GM12891 (cell line): ENCODE results near the gene TPP2.
A peak's percentile ranks its signal among the peaks of the same experiment; 100 is the strongest.

Source experiments
- DNase-seq: peaks from one replicate; pipeline ENCODE4 v3.0.0; 2011; ENCODE audit warnings: low spot score; ENCODE audit not compliant: insufficient read length
- FAIRE-seq: peaks from 2 replicates; lab custom pipeline; 2011; peaks lifted over from hg19 to GRCh38; lab: Jason Lieb, UNC
- PAX5 ChIP-seq: IDR thresholded peaks from 2 replicates; pipeline ENCODE4 v1.6.1; 2011; ENCODE audit warnings: low read length, moderate library complexity, mild to moderate bottlenecking; ENCODE audit not compliant: insufficient read depth, severe bottlenecking
- POLR2A ChIP-seq: IDR thresholded peaks from 2 replicates; pipeline ENCODE4 v1.6.1; 2011; ENCODE audit warnings: low read depth, low read length, control low read depth
- POLR2AphosphoS5 ChIP-seq: IDR thresholded peaks from 2 replicates; pipeline ENCODE4 v1.6.1; 2011; ENCODE audit warnings: low read depth, low read length, control low read depth
- POU2F2 ChIP-seq: IDR thresholded peaks from 2 replicates; pipeline ENCODE4 v1.6.1; 2011; ENCODE audit warnings: low read depth, mild to moderate bottlenecking, control low read depth, low read length, moderate library complexity
- SPI1 ChIP-seq: IDR thresholded peaks from 2 replicates; pipeline ENCODE4 v1.6.1; 2011; ENCODE audit warnings: low read depth, low read length, control low read depth
- TAF1 ChIP-seq: IDR thresholded peaks from 2 replicates; pipeline ENCODE4 v1.6.1; 2011; ENCODE audit warnings: low read depth, low read length, control low read depth

Gene TPP2

GRCh38 chr13:102610296-102610895 is 13.6 kb downstream of the TPP2 start:
- FAIRE-seq (no peak), DNase-seq (no peak)
- TF ChIP-seq TAF1: no peak
- no peak for TF ChIP-seq PAX5
- no peak for TF ChIP-seq POLR2A
- no peak for TF ChIP-seq POLR2AphosphoS5
- TF ChIP-seq SPI1: no peak
- no peak for TF ChIP-seq POU2F2

- DNase-seq (no peak), FAIRE-seq (no peak)
- TF ChIP-seq TAF1 (no peak), SPI1 (no peak), POU2F2 (no peak), POLR2A (no peak), PAX5 (no peak), POLR2AphosphoS5 (no peak)
These were observed 21.0 kb downstream of the TPP2 start for GRCh38 chr13:102617697-102618350.

- FAIRE-seq (no peak), DNase-seq (no peak)
- TF ChIP-seq POLR2A (no peak), TAF1 (no peak), SPI1 (no peak), POLR2AphosphoS5 (no peak), PAX5 (no peak), POU2F2 (no peak)
These were observed 23.7 kb downstream of the TPP2 start for GRCh38 chr13:102620516-102620915.

- no peak for TF ChIP-seq POLR2A
These were observed 30.1 kb downstream of the TPP2 start for GRCh38 chr13:102626928-102627327.

GRCh38 chr13:102628559-102628958 is 31.8 kb downstream of the TPP2 start:
- FAIRE-seq: no peak
- TF ChIP-seq POLR2A (no peak), SPI1 (peak; percentile 74)
- DNase-seq: no peak

More at GRCh38 chr13:102626928-102627327, 30.1 kb downstream of the TPP2 start:
- FAIRE-seq (no peak), DNase-seq (no peak)

GRCh38 chr13:102631198-102631597 is 34.4 kb downstream of the TPP2 start:
- DNase-seq (no peak), FAIRE-seq (no peak)
- TF ChIP-seq SPI1: no peak
- TF ChIP-seq TAF1: no peak
- TF ChIP-seq POU2F2: no peak
- TF ChIP-seq PAX5: no peak
- TF ChIP-seq POLR2AphosphoS5: no peak
- no peak for TF ChIP-seq POLR2A

- DNase-seq (no peak), FAIRE-seq (no peak)
- TF ChIP-seq POU2F2 (no peak), TAF1 (no peak), SPI1 (no peak), POLR2AphosphoS5 (no peak), POLR2A (no peak), PAX5 (no peak)
These were observed 42.0 kb downstream of the TPP2 start for GRCh38 chr13:102638741-102639140.

GRCh38 chr13:102642029-102642428 is 45.2 kb downstream of the TPP2 start:
- TF ChIP-seq PAX5 (no peak), SPI1 (no peak), POLR2A (no peak), POU2F2 (no peak), TAF1 (no peak), POLR2AphosphoS5 (no peak)
- DNase-seq (no peak), FAIRE-seq (no peak)

- FAIRE-seq (no peak), DNase-seq (no peak)
- TF ChIP-seq SPI1 (no peak), PAX5 (no peak), POLR2A (no peak), POLR2AphosphoS5 (no peak), TAF1 (no peak), POU2F2 (no peak)
These were observed 45.7 kb downstream of the TPP2 start for GRCh38 chr13:102642475-102642874.

GRCh38 chr13:102643656-102644055 is 46.9 kb downstream of the TPP2 start:
- FAIRE-seq (no peak), DNase-seq (no peak)
- TF ChIP-seq SPI1 (no peak), POLR2A (no peak), POLR2AphosphoS5 (no peak)

- FAIRE-seq (no peak), DNase-seq (no peak)
- TF ChIP-seq SPI1 (no peak), POLR2A (no peak), TAF1 (no peak), POLR2AphosphoS5 (no peak), PAX5 (no peak), POU2F2 (no peak)
These were observed 48.9 kb downstream of the TPP2 start for GRCh38 chr13:102645701-102646100.
